Osteocyte (in vitro differentiated cells): ENCODE measurements around the gene TEX52. TPM values are rescaled to one million over a fixed set of nuclear protein-coding genes. Genes with fewer than 3 reads are reported as not detected.

Experiments
- DNase-seq: peaks from one replicate; pipeline ENCODE4 v3.0.0; 2021; ENCODE audit warnings: mixed read lengths; ENCODE audit not compliant: unreplicated experiment; ENCODE audit errors: extremely low spot score
- H3K27ac Mint-ChIP-seq: one replicate; pipeline ENCODE4 v1.8.0; 2021; ENCODE audit warnings: mild to moderate bottlenecking, mixed read lengths; ENCODE audit not compliant: unreplicated experiment
- H3K27me3 Mint-ChIP-seq: one replicate; pipeline ENCODE4 v1.8.0; 2021; ENCODE audit warnings: mixed read lengths; ENCODE audit not compliant: unreplicated experiment
- H3K36me3 Mint-ChIP-seq: one replicate; pipeline ENCODE4 v1.8.0; 2021; ENCODE audit warnings: mixed read lengths; ENCODE audit not compliant: unreplicated experiment
- H3K4me1 Mint-ChIP-seq: one replicate; pipeline ENCODE4 v1.8.0; 2021; ENCODE audit warnings: mixed read lengths; ENCODE audit not compliant: unreplicated experiment
- H3K4me3 Mint-ChIP-seq: one replicate; pipeline ENCODE4 v1.8.0; 2021; ENCODE audit warnings: mild to moderate bottlenecking, moderate library complexity, mixed read lengths; ENCODE audit not compliant: unreplicated experiment
- H3K9me3 Mint-ChIP-seq: one replicate; pipeline ENCODE4 v1.8.0; 2021; ENCODE audit warnings: mixed read lengths; ENCODE audit not compliant: unreplicated experiment
- total RNA-seq: library from RNA; stranded (reverse); gene quantifications from 2 replicates; pipeline ENCODE4 v1.2.1, GENCODE V29; 2021
- TF ChIP-seq, protein P1 (sequence below): fragments of 200-600 bp; sonication (generic); IDR thresholded peaks from 2 replicates; pipeline ENCODE4 v1.5.0; 2021; ENCODE audit warnings: antibody characterized with exemption, mild to moderate bottlenecking, moderate library complexity

The TEX52 gene
- total RNA-seq, 1 donor from 2014 or later, result not detected

DNA sequence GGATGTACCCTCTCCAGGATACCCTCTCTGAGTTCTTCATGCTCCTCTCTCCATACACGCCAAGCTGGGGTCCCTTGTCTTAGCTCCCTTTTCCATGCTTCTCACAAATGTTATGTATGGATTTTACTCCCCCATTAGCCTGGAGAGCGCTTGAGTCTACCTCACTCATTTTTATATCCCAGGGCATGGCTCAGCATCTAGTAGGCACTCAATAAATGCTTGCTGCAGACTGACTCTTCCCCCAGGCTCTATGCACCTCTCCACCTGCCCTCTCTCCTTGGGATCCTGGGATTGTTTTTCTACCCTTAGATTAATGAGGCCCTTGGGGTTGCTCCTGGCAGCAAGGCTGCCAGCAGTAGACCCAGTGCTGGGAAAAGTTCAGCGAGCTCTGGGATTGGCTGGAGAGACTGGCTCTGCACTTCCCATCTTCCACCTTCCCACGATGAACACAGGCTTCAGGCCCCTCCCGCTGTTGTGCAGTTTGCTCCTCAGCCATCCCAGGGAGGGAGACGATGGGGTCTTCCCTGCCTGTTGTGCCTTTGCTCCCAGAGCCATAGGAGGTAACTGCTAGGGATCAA is 24.2 kb downstream of the TEX52 start:
- Mint-ChIP-seq H3K27ac (no peak overlapping the region), H3K36me3 (peaks cover 22% of the 10 kb centered on the region), H3K4me3 (no peak overlapping the region), H3K27me3 (no peaks in the 10 kb centered on the region), H3K4me1 (peaks cover 15% of the 10 kb centered on the region), H3K9me3 (no peaks in the 10 kb centered on the region)
- TF ChIP-seq, protein P1, sequence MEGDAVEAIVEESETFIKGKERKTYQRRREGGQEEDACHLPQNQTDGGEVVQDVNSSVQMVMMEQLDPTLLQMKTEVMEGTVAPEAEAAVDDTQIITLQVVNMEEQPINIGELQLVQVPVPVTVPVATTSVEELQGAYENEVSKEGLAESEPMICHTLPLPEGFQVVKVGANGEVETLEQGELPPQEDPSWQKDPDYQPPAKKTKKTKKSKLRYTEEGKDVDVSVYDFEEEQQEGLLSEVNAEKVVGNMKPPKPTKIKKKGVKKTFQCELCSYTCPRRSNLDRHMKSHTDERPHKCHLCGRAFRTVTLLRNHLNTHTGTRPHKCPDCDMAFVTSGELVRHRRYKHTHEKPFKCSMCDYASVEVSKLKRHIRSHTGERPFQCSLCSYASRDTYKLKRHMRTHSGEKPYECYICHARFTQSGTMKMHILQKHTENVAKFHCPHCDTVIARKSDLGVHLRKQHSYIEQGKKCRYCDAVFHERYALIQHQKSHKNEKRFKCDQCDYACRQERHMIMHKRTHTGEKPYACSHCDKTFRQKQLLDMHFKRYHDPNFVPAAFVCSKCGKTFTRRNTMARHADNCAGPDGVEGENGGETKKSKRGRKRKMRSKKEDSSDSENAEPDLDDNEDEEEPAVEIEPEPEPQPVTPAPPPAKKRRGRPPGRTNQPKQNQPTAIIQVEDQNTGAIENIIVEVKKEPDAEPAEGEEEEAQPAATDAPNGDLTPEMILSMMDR, result no peak
- no peak for DNase-seq

DNA sequence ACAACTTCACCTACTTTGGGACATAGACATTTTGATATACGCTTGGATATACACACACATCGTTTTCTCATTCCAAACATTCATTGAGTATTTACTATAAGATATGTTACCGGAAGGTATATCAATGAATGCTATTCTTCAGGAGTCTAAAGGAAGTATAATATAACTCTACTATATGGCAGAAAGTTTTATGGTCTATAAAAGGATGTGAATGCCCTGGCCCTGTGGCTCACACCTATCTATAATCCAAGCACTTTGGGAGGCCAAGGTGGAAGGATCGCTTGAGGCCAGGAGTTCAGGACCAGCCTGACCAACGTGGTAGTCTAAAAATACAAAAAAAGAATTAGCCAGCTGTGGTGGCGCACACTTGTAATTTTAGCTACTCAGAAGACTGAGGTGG is 27.6 kb downstream of the TEX52 start:
- Mint-ChIP-seq H3K4me1 (peaks cover 2% of the 10 kb centered on the region), H3K4me3 (no peak overlapping the region), H3K27me3 (no peaks in the 10 kb centered on the region), H3K27ac (no peak overlapping the region), H3K36me3 (peaks cover 45% of the 10 kb centered on the region), H3K9me3 (no peaks in the 10 kb centered on the region)
- TF ChIP-seq, protein P1, result no peak
- DNase-seq, result no peak

DNA sequence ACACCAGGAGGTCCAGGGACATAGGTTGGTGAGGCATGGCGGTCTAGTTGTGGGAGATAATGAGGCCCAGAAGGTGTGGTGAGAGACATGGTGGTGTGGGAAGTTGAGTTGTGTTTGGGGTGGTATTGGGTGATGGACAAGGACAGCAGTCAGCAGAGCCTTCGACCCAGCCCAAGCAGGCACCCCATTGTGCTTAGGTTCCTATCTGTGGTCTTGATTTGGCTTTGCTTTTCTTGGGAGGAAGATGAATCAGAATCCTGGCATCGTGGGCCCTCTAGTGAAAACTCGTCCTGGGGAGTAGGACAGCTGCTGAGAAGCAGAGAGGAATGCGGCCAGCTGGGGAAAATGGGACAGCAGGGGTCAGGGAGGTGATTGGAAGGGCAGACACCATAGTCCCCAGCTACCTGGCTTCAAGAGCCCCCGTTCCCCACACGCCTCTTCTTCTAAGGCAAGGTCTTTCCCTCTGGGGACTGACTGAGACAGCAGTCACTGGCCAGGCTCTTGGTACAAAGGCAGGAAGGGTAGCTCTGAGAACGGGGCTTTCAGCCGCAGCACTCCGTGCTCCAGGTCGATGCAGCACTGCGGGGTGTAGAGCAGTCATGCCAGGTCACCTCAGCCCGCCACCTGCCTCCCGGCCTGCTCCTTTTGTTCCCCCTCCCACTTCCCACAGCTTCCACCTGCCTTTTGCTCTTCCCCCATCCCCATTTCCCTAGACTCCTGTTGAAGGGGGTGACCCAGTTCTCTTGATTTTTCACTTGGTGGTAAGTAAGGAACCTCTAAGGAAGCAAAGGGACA is 29.9 kb downstream of the TEX52 start:
- Mint-ChIP-seq H3K4me1 (no peaks in the 10 kb centered on the region), H3K36me3 (peaks cover 53% of the 10 kb centered on the region), H3K9me3 (no peaks in the 10 kb centered on the region), H3K4me3 (no peak overlapping the region), H3K27ac (no peak overlapping the region), H3K27me3 (no peaks in the 10 kb centered on the region)
- no peak for DNase-seq
- TF ChIP-seq, protein P1, result no peak

DNA sequence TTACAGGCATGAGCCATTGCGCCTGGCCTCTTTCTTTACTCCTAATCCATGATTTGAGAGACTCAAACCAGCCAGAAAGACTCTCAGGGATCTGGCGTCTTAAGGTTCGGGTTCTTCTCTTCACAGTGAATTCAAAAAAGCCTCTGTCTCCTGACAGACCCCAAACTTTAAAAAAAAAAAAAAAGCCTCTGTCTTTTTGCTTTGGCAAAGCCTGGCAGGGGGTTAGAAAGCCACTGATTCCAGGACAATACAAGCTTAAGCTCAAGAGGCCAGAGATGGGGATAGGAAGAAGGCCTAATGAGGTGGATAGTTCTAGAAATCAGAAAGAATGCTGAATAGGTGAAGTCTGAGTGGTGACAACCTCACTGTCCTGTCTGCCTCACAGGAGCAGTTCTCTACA is 30.8 kb downstream of the TEX52 start:
- TF ChIP-seq, protein P1, result no peak
- peaks cover 48% of the 10 kb centered on the region for H3K36me3 Mint-ChIP-seq
- no peaks in the 10 kb centered on the region for H3K4me1 Mint-ChIP-seq
- H3K4me3 Mint-ChIP-seq, result no peak overlapping the region
- no peaks in the 10 kb centered on the region for H3K27me3 Mint-ChIP-seq
- H3K27ac Mint-ChIP-seq, result no peak overlapping the region
- no peak for DNase-seq
- H3K9me3 Mint-ChIP-seq, result no peaks in the 10 kb centered on the region

DNA sequence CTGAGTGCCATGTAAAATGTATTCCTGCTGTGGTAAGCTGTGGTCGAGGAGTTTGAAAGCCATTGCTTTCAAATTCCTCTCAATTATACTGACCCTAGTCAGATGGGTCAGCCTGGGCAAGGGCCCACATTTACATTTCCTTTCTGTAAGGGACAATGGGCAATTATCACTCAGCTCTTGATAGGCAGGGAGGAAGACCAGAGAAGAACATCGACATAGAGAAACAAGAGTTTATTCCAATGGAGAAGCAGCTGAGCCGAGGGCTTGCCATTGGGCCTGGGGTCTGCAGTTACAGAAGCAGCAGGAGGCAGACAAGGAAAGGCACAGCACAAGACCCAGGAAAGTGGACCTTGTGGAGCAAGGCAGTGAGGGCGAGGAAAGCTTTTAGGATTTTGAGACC is 31.7 kb downstream of the TEX52 start:
- H3K9me3 Mint-ChIP-seq, result no peaks in the 10 kb centered on the region
- no peak overlapping the region for H3K4me3 Mint-ChIP-seq
- peaks cover 47% of the 10 kb centered on the region for H3K36me3 Mint-ChIP-seq
- H3K27ac Mint-ChIP-seq, result no peak overlapping the region
- TF ChIP-seq, protein P1, result no peak
- H3K4me1 Mint-ChIP-seq, result no peaks in the 10 kb centered on the region
- H3K27me3 Mint-ChIP-seq, result no peaks in the 10 kb centered on the region
- DNase-seq, result no peak
